SH-SY5Y (cell line): ENCODE results near the gene NUDC.

Experiments
- GATA2 ChIP-seq: IDR thresholded peaks from 2 replicates; pipeline ENCODE4 v1.6.1; 2011; ENCODE audit warnings: mild to moderate bottlenecking, low read depth, low read length
- GATA3 ChIP-seq: IDR thresholded peaks from 2 replicates; pipeline ENCODE4 v1.6.1; 2011; ENCODE audit warnings: low read depth, mild to moderate bottlenecking, low read length, moderate library complexity

DNA sequence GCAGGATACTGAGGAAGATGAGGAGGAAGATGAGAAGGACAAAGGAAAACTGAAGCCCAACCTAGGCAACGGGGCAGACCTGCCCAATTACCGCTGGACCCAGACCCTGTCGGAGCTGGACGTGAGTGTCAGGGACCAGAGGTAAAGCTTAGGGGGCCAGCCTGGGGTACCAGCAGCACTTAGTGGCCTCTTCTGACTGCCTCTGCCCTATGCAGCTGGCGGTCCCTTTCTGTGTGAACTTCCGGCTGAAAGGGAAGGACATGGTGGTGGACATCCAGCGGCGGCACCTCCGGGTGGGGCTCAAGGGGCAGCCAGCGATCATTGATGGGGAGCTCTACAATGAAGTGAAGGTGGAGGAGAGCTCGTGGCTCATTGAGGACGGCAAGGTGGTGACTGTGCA lies 21.1 kb downstream of the NUDC start:
- TF ChIP-seq GATA3, result no peak
- TF ChIP-seq GATA2, result no peak
